Endothelial cell of umbilical vein (primary cell): ENCODE results near the gene FBXO24. TPM values are rescaled to one million over a fixed set of nuclear protein-coding genes. Genes with fewer than 3 reads are reported as not detected.

Experiments used
- BruUV-seq: library from RNA; stranded (reverse); fragments of 400-500 nt; replicated peaks from 2 replicates; lab custom pipeline; 2021; lab: Mats Ljungman, UMichigan
- CTCF ChIA-PET: fragments of 300-600, 350-600 bp; sonication (Branson Sonifier 250); formaldehyde crosslinking; loops from one replicate; lab custom pipeline; 2021; ENCODE audit warnings: antibody characterized with exemption, inconsistent platforms; lab: Charles Lee
- POLR2A ChIA-PET: fragments of 300-600, 350-600 bp; sonication (Branson Sonifier 250); formaldehyde crosslinking; loops from one replicate; lab custom pipeline; 2021; ENCODE audit warnings: antibody characterized with exemption, inconsistent platforms; lab: Charles Lee
- DNase-seq: peaks from one replicate; pipeline ENCODE4 v3.0.0-alpha.2; 2011; ENCODE audit warnings: low read depth, low spot score
- FAIRE-seq: peaks from 2 replicates; lab custom pipeline; 2011; peaks lifted over from hg19 to GRCh38; lab: Jason Lieb, UNC
- H2AFZ ChIP-seq: 2 replicates; pipeline ENCODE4 v1.6.0; 2012; ENCODE audit warnings: low read depth, low read length, control low read depth, inconsistent platforms
- H3K27ac ChIP-seq: 2 replicates; pipeline ENCODE4 v1.5.1; 2011; ENCODE audit warnings: low read depth, mild to moderate bottlenecking, control low read depth, low read length, moderate library complexity; ENCODE audit not compliant: insufficient read depth
- H3K27me3 ChIP-seq, 2 experiments: 2 replicates each; pipeline versions ENCODE4 v1.6.0 to v1.6.1; 2011; ENCODE audit warnings: low read length in 2 of 2, mixed read lengths in 1 of 2; ENCODE audit not compliant: control insufficient read depth in 2 of 2, insufficient read depth in 2 of 2
- H3K36me3 ChIP-seq, 2 experiments: 2 replicates in 1 of 2; 3 replicates in 1 of 2; pipeline ENCODE4 v1.5.1; 2011; ENCODE audit warnings: low read length in 2 of 2, mild to moderate bottlenecking in 1 of 2, moderate library complexity in 1 of 2; ENCODE audit not compliant: control insufficient read depth in 2 of 2, insufficient read depth in 2 of 2; ENCODE audit errors: extremely low read depth in 1 of 2
- H3K4me1 ChIP-seq: 3 replicates; pipeline ENCODE4 v1.5.1; 2011; ENCODE audit warnings: mild to moderate bottlenecking, low read length; ENCODE audit not compliant: control insufficient read depth, insufficient read depth; ENCODE audit errors: extremely low read depth
- H3K4me2 ChIP-seq: 2 replicates; pipeline ENCODE4 v1.6.1; 2011; ENCODE audit warnings: low read length, control low read depth, mixed read lengths; ENCODE audit not compliant: insufficient read depth
- H3K4me3 ChIP-seq, 3 experiments: fragments of 200-600 bp in 1 of 3; sonication (generic), shearing (Covaris generic) in 1 of 3; replicated peaks in 1 of 3; 2 replicates each; pipeline ENCODE4 v1.5.1; 2011 to 2016; ENCODE audit warnings: control low read depth in 3 of 3, low read length in 3 of 3, mild to moderate bottlenecking in 2 of 3, inconsistent platforms in 1 of 3, low read depth in 1 of 3, moderate library complexity in 1 of 3; ENCODE audit not compliant: insufficient read depth in 1 of 3
- H3K79me2 ChIP-seq: 2 replicates; pipeline ENCODE4 v1.6.0; 2012; ENCODE audit warnings: low read length, inconsistent platforms; ENCODE audit not compliant: control insufficient read depth, insufficient read depth
- H3K9ac ChIP-seq: replicated peaks from 2 replicates; pipeline ENCODE3; 2011; ENCODE audit warnings: low read length, control low read depth; ENCODE audit not compliant: insufficient read depth; ENCODE audit errors: extremely low read depth
- H3K9me1 ChIP-seq: replicated peaks from 3 replicates; pipeline ENCODE4 v1.6.0; 2011; ENCODE audit warnings: mild to moderate bottlenecking, low read length; ENCODE audit not compliant: control insufficient read depth, insufficient read depth; ENCODE audit errors: extremely low read depth
- H3K9me3 ChIP-seq: replicated peaks from 2 replicates; pipeline ENCODE4 v1.5.1; 2012; ENCODE audit warnings: low read length, inconsistent platforms; ENCODE audit not compliant: control insufficient read depth, insufficient read depth
- H4K20me1 ChIP-seq: replicated peaks from 2 replicates; pipeline ENCODE3; 2011; ENCODE audit warnings: mild to moderate bottlenecking, low read length; ENCODE audit not compliant: control insufficient read depth, insufficient read depth; ENCODE audit errors: extremely low read depth
- EZH2 ChIP-seq: IDR thresholded peaks from 2 replicates; pipeline ENCODE4 v1.6.1; 2012; ENCODE audit warnings: borderline replicate concordance, low read depth, mild to moderate bottlenecking, moderate library complexity, low read length, inconsistent platforms; ENCODE audit not compliant: severe bottlenecking
- FOS ChIP-seq: IDR thresholded peaks from 2 replicates; pipeline ENCODE4 v1.6.1; 2011; ENCODE audit warnings: mild to moderate bottlenecking, low read length, moderate library complexity, borderline replicate concordance; ENCODE audit not compliant: insufficient read depth
- GATA2 ChIP-seq: IDR thresholded peaks from 2 replicates; pipeline ENCODE4 v1.7.0; 2011; ENCODE audit warnings: low read depth, mild to moderate bottlenecking, moderate library complexity, mixed read lengths, low read length; ENCODE audit not compliant: insufficient read length, insufficient read depth
- JUN ChIP-seq: IDR thresholded peaks from 2 replicates; pipeline ENCODE4 v1.6.1; 2011; ENCODE audit warnings: borderline replicate concordance, low read depth; ENCODE audit not compliant: insufficient read length, insufficient read depth
- MYC ChIP-seq: IDR thresholded peaks from one replicate; pipeline ENCODE4 v1.6.1; 2011; ENCODE audit warnings: mild to moderate bottlenecking, low read depth, low read length
- POLR2A ChIP-seq: IDR thresholded peaks from 2 replicates; pipeline ENCODE4 v1.6.1; 2012; ENCODE audit warnings: low read depth, mild to moderate bottlenecking, control low read depth, low read length
- POLR2AphosphoS5 ChIP-seq: IDR thresholded peaks from 2 replicates; pipeline ENCODE4 v1.6.1; 2012; ENCODE audit warnings: low read depth, mild to moderate bottlenecking, control low read depth, low read length, moderate library complexity; ENCODE audit not compliant: insufficient read depth
- dilution Hi-C: fragments of 300-500 bp; cut with MboI; formaldehyde crosslinking; loops from one replicate; pipeline ENCODE4 v1.15.0; 2019; ENCODE audit warnings: low sequenced_read_pairs; ENCODE audit not compliant: extremely low pct_ligation_motif_present
- intact Hi-C: fragments of 100-400 bp; cut with micrococcal nuclease; formaldehyde crosslinking; loops from one replicate; pipeline ENCODE4 v1.10.0; 2022
- polyA plus RNA-seq, 4 experiments: library from polyadenylated mRNA; depleted of rRNA in 3 of 4; stranded (reverse) in 3 of 4; unstranded in 1 of 4; fragments of >200 nt; gene quantifications; 2 replicates each; pipeline versions ENCODE4 v1.2.1 to v1.2.3, GENCODE V29; 2011 to 2012; ENCODE audit warnings: missing spikeins in 1 of 4
- total RNA-seq: library from RNA; stranded (reverse); gene quantifications from 2 replicates; pipeline ENCODE4 v1.2.3, GENCODE V29; 2021
- TF ChIP-seq, protein P1 (sequence below): IDR thresholded peaks from 2 replicates; pipeline ENCODE4 v1.6.1; 2011; ENCODE audit not compliant: insufficient read depth, insufficient read length
- TF ChIP-seq, protein P2 (sequence below), 2 donors: IDR thresholded peaks; 1 replicate in 1 of 2; 2 replicates in 1 of 2; pipeline ENCODE4 v1.5.1; 2011; ENCODE audit warnings: low read length in 2 of 2, mild to moderate bottlenecking in 2 of 2, moderate library complexity in 2 of 2, control low read depth in 1 of 2, inconsistent platforms in 1 of 2, low read depth in 1 of 2; ENCODE audit not compliant: insufficient read depth in 1 of 2; ENCODE audit errors: extremely low read depth in 1 of 2

Gene FBXO24
- total and polyA plus RNA-seq, 2 donors (not counting 3 experiments of a cell fraction or from before 2014, with no cell fraction given): 0.37 to 0.38 TPM

- POLR2A ChIA-PET: interaction anchor here (0.7 kb wide), 1 partner anchor 595 kb away, joined by 3 read pairs; no protein-coding TSS in a partner anchor
- H3K9me1 ChIP-seq: no peaks in the 10 kb centered on the region
- no peak overlapping the region for H3K27ac ChIP-seq
- H3K27me3 ChIP-seq: no peaks in the 10 kb centered on the region
- CTCF ChIA-PET: interaction anchor here (1.5 kb wide), 1 partner anchor 10 kb away, joined by 4 read pairs; no protein-coding TSS in a partner anchor
- FAIRE-seq (no peak), DNase-seq (no peak)
- H3K4me3 ChIP-seq: no peak overlapping the region
- no TSS peak for BruUV-seq
- intact Hi-C loops (no loop called here), dilution Hi-C loops (no loop called here)
- no peak overlapping the region for H3K4me2 ChIP-seq
- peaks cover 3% of the 10 kb centered on the region for H3K4me1 ChIP-seq
- H3K79me2 ChIP-seq: no peaks in the 10 kb centered on the region
- H3K9me3 ChIP-seq: no peaks in the 10 kb centered on the region
- no peak overlapping the region for H2AFZ ChIP-seq
- TF ChIP-seq, protein P1, sequence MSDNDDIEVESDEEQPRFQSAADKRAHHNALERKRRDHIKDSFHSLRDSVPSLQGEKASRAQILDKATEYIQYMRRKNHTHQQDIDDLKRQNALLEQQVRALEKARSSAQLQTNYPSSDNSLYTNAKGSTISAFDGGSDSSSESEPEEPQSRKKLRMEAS: no peak
- TF ChIP-seq MYC (no peak), JUN (no peak), POLR2A (no peak), POLR2AphosphoS5 (no peak), FOS (no peak), GATA2 (no peak), EZH2 (no peak)
- TF ChIP-seq, protein P2, sequence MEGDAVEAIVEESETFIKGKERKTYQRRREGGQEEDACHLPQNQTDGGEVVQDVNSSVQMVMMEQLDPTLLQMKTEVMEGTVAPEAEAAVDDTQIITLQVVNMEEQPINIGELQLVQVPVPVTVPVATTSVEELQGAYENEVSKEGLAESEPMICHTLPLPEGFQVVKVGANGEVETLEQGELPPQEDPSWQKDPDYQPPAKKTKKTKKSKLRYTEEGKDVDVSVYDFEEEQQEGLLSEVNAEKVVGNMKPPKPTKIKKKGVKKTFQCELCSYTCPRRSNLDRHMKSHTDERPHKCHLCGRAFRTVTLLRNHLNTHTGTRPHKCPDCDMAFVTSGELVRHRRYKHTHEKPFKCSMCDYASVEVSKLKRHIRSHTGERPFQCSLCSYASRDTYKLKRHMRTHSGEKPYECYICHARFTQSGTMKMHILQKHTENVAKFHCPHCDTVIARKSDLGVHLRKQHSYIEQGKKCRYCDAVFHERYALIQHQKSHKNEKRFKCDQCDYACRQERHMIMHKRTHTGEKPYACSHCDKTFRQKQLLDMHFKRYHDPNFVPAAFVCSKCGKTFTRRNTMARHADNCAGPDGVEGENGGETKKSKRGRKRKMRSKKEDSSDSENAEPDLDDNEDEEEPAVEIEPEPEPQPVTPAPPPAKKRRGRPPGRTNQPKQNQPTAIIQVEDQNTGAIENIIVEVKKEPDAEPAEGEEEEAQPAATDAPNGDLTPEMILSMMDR (IDR thresholded peaks at IDR 0.05; ENCODE audit: extremely low read depth in 1 of 2, insufficient read depth in 1 of 2, low read depth in 1 of 2, low read length in 2 of 2): no peak
- no peaks in the 10 kb centered on the region for H3K36me3 ChIP-seq
- H4K20me1 ChIP-seq: no peaks in the 10 kb centered on the region
- no peak overlapping the region for H3K9ac ChIP-seq
Measured at GRCh38 chr7:100623951-100624824, 38.1 kb downstream of the FBXO24 start.
